HG03060 (cell line): ENCODE measurements around the gene ZNF638.

Source experiments
- ATAC-seq: cut with Tn5 transposase; IDR thresholded peaks from one replicate; pipeline ENCODE4 v1.9.1; 2021; ENCODE audit warnings: low read depth, moderate number of reproducible peaks; ENCODE audit not compliant: unreplicated experiment

The ZNF638 gene

DNA sequence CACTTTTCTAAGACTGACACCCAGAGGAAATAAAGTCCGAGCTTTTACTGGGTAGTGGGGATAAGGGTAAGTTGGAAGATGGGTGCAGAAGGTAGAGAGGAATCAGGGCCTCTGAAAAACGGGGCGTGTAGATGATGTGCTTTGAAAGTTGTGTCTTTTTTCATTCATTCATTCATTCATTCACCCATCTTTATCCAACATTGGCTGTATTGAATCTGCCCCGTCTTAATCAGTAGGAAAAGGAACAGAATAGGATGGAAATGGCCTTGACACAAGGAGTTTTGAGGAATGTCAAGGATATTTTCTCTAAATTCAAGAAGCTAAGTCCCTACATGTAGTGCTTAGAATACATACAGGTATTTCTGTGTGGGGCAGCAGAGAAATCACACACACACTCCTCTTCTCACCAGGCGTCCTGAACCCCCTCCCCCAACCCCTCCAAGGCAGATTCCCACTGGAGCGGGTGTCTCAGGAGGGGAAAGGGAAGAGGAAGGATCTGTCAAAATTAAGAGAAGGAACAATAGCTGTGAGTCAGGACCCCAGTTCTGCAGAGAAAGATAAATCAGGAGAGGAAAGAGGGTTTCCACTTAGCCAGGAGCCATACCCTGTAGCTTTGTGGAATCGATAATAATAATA, 135.7 kb downstream of the ZNF638 start:
- no peak for ATAC-seq

DNA sequence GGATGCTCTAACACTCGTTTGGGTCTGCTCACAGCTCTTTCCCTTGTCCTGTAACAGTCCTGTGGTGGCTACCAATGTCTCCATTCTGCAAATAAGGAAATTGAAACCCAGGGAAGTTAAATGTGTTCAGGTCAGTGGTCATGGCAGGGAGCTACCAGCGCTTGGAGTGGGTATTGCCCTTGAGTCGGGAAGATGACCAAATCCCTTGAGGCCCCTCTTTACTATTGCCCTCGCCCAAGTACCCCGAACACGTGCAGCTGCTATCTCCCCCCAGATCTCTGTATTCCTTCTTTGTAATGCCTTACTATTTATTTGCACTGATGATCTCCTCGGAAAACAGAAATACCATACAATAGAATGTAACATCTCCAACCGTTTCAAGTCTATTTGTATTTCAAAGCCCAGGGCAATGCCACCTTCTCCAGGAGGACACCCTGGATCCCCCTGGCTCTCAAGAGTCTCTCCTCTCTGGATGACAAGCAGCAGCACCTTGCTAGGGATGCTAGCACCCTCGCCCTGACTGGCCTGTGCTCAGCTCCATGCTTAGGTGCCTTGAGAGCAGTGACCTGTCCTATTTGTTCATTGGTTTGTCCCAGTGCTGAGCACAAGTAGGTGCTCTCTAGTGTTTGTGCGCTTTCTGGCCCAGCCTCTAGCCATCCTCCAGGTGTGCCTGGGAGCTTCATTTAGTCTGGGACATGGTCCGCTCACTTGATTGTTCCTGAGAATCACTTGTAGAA, 136.9 kb downstream of the ZNF638 start:
- ATAC-seq: no peak

DNA sequence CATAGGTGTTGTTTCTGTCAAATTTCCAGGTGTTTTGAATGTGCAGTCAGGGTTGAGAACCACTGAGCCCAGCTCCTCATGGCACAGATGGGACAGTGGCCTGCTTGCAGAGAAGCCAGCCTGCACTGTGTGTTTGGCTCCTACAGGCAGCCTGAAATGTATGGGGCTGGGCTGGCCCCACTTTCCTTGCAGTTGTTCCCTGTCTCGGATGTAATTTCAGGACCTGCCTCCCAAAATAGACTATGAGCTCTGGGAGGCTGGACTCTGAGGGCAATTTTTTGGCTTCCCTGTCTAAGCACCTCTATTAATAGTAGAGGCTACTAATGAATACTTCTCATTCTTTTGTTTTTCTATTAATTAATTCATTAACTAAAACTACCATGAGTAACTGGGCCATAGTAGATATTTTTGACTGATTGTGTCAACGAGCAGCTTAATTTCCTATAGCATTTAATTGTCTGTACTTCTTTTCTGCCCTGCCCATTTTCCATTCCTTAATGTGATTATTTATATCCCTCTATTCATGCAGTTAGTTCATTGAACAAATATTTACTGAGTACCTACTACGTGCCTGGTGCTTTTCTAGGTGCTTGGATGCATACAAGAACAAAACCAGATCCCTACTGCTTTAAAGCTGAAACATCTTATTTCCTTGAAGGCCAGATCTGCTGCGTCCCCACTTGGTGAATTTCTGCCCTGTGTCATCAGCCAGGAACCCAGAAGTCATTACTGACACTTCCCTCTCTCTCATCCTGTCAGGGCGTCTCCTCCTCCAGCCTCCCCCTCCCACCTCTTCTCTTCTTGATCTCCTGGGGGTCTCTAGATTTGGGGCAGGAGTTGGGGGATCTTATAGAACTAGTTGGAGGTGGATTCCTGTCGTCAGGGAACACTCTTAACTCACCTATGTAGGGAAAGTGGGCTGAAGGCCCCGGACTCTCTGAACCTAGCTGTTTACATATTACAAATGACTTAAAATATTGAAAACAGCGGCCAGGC, 138.1 kb downstream of the ZNF638 start:
- ATAC-seq: no peak

DNA sequence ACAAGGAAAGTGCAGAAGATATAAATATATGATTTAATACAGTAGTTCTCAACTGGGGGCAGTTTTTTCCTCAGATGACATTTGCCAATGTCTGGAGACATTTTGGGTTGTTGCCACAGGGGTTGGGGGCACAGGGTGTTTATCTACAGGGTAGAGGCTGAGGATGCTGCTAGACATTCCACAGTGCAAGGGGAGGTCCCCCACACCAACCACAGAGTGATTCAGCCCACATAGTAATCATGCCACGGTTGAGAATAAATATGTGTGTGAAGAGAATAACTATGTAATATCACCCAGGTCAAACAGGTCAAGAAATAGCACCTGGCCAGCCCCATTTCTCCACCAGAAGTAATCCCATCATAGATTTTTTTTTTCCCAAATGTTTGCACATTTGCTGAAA, 139.7 kb downstream of the ZNF638 start:
- no peak for ATAC-seq

DNA sequence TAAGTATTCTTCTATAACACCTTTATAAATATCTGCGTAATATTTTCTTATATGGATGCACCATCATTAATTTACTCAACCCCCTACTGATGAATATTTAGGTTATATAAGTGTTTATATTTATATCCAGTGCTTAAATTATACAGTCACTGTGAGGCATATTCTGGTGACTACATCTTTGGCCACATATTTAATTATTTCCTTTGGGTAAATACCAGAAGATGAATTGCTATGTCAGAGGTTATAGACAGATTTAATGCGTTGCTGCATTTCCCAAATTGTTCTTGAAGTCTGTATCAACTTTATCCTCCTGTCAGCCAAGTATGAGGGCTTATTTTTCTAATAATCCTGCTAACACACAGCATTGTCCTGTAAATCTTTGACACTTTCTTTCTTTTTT, 140.4 kb downstream of the ZNF638 start:
- no peak for ATAC-seq

DNA sequence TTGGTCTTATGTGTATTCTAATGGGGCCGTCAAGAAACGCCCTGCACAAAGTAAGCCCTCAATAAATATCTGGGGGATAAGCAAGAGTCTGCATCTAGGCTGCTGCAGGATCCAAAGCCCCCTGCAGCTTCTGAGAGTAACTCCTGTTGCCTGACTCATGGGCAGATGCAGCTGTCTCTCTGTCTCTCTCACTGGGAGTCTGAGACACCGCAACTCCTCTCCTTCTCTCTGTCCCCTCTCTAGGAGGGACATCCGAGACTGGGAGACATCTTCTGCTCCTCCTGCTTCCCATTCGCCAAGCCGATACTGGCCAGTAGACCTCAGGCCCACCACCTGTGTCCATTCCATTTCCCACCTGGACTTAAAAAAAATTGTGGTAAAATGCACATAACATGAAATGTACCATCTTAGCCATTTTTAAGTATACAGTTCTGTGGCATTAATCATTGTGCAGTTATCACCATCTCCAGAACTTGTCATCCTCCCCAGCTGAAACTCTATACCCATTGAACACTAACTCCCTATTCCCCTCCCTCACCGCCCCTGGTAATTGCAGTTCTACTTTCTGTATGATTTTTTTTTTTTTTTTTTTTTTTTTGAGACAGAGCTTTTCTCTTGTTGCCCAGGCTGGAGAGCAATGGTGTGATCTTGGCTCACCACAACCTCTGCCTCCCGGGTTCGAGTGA, 141.9 kb downstream of the ZNF638 start:
- no peak for ATAC-seq

- no peak for ATAC-seq
Observed at GRCh38 chr2:71474116-71474743, 142.6 kb downstream of the ZNF638 start.

- no peak for ATAC-seq
Observed at GRCh38 chr2:71474744-71475397, 143.3 kb downstream of the ZNF638 start.

DNA sequence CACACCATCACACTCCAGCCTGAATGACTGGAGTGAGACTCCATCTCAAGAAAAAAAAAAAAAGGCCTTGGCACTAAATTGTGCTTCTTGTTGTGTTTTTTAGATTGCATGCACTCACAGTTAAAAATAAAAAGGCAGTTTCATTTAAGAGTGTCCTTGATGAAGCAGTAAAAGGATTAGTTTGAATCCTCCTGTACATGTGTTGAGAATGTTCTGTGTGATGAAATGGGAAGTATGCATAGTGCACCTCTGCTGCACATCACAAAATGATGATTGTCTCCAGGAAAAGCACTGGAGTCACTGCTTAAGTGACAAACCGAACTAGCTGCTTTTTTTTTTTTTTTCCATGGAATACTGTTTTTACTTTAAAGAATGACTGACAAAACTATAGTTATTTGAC, 144.9 kb downstream of the ZNF638 start:
- ATAC-seq: no peak

DNA sequence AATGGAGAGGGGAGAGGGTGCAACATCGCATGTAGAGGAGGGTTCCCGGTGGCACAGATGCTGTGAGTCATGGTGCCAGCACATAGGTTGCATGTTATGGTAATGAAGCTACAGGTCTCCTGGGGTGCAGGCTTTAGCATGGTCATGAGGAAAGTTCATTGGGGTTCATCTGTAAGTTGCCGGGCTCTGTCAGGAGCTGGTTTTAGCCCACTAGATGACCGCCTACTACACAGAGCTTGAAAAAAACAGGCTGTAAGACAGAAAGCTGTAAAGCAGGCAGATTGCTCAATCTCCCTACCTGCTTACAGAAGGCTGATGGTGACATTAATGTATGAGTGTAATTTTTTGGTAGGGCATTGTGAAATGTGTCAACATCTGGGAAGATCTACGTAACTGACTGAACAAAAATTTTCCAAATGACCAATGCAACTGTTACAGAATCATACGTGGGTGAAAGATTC, 145.7 kb downstream of the ZNF638 start:
- no peak for ATAC-seq

- no peak for ATAC-seq
Observed at GRCh38 chr2:71478806-71479205, 147.2 kb downstream of the ZNF638 start.

DNA sequence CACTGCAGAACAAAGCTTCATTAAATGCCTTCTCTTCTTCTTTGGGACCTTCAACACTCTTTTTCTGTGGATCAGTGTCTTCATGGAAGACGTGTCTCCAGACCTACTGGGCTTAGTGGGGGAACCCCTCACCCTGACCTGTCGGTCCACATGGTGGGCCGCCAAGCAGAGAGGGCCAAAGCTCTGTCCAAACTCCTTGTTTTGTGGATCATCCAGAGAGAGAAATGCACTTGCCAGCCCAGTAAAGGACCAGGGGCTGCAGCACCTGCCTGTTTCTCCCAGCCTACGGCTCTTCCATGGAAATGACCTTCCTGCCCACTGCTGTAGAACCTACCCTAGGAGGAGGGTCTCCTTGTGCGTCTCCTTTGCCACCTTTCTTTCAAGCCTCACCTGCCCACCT, 147.7 kb downstream of the ZNF638 start:
- ATAC-seq: no peak

DNA sequence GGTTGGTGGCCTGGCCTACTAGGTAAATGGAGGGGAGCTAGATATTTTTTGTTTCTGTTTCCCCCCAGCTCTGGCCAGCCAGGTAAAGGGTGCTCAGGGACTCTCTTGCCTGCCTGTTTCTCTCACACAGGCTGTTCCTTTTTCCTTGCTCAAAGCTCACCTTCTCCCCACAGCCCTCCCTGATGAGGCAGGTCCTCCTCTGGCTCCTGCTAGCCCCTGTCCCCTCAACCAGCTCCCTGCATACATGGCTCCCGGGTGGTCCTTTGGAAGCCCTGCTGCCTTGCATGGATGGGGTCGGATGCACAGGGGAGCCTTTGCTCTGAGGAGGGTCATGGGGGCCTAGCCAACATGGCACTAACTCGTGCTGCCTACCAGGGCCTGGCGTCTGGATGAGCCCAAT, 149.5 kb downstream of the ZNF638 start:
- no peak for ATAC-seq

DNA sequence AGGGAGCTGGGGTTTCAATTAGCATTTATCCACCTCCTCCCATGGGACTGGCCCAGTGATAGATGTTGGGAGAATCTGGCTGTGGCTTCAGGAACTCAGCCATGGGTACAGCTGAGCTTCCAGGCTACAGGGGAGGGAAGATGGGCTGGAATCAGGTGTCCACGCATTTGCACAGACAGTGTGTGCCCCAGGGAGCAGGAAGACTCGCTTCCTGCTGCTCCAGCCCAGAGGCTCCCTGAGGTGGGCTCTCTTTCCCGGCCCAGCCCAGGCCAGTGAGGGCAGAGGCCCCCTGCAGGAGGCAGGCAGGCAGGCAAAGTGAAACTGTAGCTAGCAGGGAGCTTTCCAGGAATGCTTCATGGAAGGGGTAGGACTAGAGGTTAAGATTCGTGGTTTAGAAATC, 150.5 kb downstream of the ZNF638 start:
- no peak for ATAC-seq

DNA sequence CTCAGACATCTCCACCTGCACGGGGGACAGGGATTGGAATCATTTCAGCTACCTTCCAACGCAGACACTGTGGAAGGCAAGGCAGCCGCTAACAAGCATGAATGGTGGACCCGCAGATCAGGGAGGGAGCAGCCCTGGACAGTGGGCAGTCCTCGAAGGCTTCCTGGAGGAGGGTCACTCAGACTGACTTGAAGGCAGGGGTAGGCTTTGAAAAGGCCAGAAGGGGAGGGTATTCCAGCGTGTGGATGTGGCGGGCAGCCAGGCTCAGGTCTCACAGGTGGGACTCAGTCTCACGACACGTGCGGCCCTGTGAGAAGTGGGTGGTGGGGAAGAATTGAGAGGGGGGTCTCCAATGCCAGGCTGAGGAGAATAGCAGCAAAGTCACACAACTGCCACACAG, 151.7 kb downstream of the ZNF638 start:
- no peak for ATAC-seq

- ATAC-seq: no peak
Observed at GRCh38 chr2:71484354-71484753, 152.8 kb downstream of the ZNF638 start.
